ENCODE measurements around the gene PDK4. TPM values are rescaled to one million over a fixed set of nuclear protein-coding genes. Genes with fewer than 3 reads are reported as not detected.
A peak's percentile ranks its signal among the peaks of the same experiment; 100 is the strongest.

PDK4 gene
- total RNA-seq, 4 donors from 2014 or later = 134 to 510 (median 273) TPM

GRCh38 chr7:95631527-95631926 is 35.2 kb upstream of the PDK4 start:
- H3K4me1 ChIP-seq = peaks cover 0 to 31% (median 13%) of the 10 kb centered on the region in 4 donors
- H3K4me3 ChIP-seq = no peak overlapping the region
- peak overlapping the region; percentile 60 to 74 (median 68) for H3K27ac ChIP-seq
- 83 to 98% methylated on average over 6 to 7 of the region's 7 CpGs for WGBS, 2 donors (ENCODE audit: low coverage in 1 of 2)
- intact Hi-C loops (cut with DNase I; ENCODE audit: low total_unique reads) (no loop called here), in situ Hi-C loops (cut with MboI; ENCODE audit: low pct_ligation_motif_present in 1 of 4, low pct_unique_long_range_greater_than_20kb in 1 of 4, low sequenced_read_pairs in 3 of 4) (loop anchor here in 1 of 4 donors (5.0 kb wide), 1 partner anchor 51 kb away; no protein-coding TSS in a partner anchor)
- no peak for DNase-seq
- no peak for TF ChIP-seq EP300 (IDR thresholded peaks at IDR 0.05; ENCODE audit: low read depth)
- no peak for TF ChIP-seq POLR2AphosphoS5 (IDR thresholded peaks at IDR 0.05)
- TF ChIP-seq CTCF (IDR thresholded peaks at IDR 0.05) = no peak
- no peak for TF ChIP-seq POLR2A (IDR thresholded peaks at IDR 0.05)
- no peaks in the 10 kb centered on the region for H3K36me3 ChIP-seq
- H3K9me3 ChIP-seq = no peaks in the 10 kb centered on the region
- no peaks in the 10 kb centered on the region for H3K27me3 ChIP-seq

GRCh38 chr7:95630702-95631458 is 34.6 kb upstream of the PDK4 start:
- WGBS, 2 donors (ENCODE audit: low coverage in 1 of 2) = 39 to 66% methylated on average over 6 of the region's 6 CpGs
- peak overlapping the region; percentile 60 to 74 (median 68) for H3K27ac ChIP-seq
- intact Hi-C loops (cut with DNase I; ENCODE audit: low total_unique reads) (no loop called here), in situ Hi-C loops (cut with MboI; ENCODE audit: low pct_ligation_motif_present in 1 of 4, low pct_unique_long_range_greater_than_20kb in 1 of 4, low sequenced_read_pairs in 3 of 4) (loop anchor here in 1 of 4 donors (5.0 kb wide), 1 partner anchor 51 kb away; no protein-coding TSS in a partner anchor)
- no peaks in the 10 kb centered on the region for H3K27me3 ChIP-seq
- H3K4me3 ChIP-seq = no peak overlapping the region
- no peaks in the 10 kb centered on the region for H3K9me3 ChIP-seq
- H3K4me1 ChIP-seq = peaks cover 0 to 31% (median 13%) of the 10 kb centered on the region in 4 donors
- TF ChIP-seq EP300 (IDR thresholded peaks at IDR 0.05; ENCODE audit: low read depth) (no peak), POLR2AphosphoS5 (IDR thresholded peaks at IDR 0.05) (no peak), POLR2A (IDR thresholded peaks at IDR 0.05) (no peak), CTCF (IDR thresholded peaks at IDR 0.05) (no peak)
- no peaks in the 10 kb centered on the region for H3K36me3 ChIP-seq
- DNase-seq = no peak

GRCh38 chr7:95628831-95629439 is 32.6 kb upstream of the PDK4 start:
- no peak for DNase-seq
- in situ Hi-C loops (cut with MboI; ENCODE audit: low pct_ligation_motif_present in 1 of 4, low pct_unique_long_range_greater_than_20kb in 1 of 4, low sequenced_read_pairs in 3 of 4) = no loop called here
- TF ChIP-seq CTCF (IDR thresholded peaks at IDR 0.05) = peak in 3 of 5 experiments; percentile 6 to 29 (median 14)
- peak; percentile 95 for TF ChIP-seq EP300 (IDR thresholded peaks at IDR 0.05; ENCODE audit: low read depth)
- peak; percentile 66 to 84 (median 72) for TF ChIP-seq POLR2AphosphoS5 (IDR thresholded peaks at IDR 0.05)
- no peak for TF ChIP-seq POLR2A (IDR thresholded peaks at IDR 0.05)
- no peaks in the 10 kb centered on the region for H3K9me3 ChIP-seq
- H3K27me3 ChIP-seq = no peaks in the 10 kb centered on the region
- no peaks in the 10 kb centered on the region for H3K36me3 ChIP-seq
- peaks cover 0 to 31% (median 13%) of the 10 kb centered on the region in 4 donors for H3K4me1 ChIP-seq
- intact Hi-C loops (cut with DNase I; ENCODE audit: low total_unique reads) = no loop called here
- H3K4me3 ChIP-seq = no peak overlapping the region
- WGBS, 2 donors (ENCODE audit: low coverage in 1 of 2) = 41 to 46% methylated on average over 5 of the region's 5 CpGs
- peak overlapping the region; percentile 60 to 74 (median 68) for H3K27ac ChIP-seq

DNA sequence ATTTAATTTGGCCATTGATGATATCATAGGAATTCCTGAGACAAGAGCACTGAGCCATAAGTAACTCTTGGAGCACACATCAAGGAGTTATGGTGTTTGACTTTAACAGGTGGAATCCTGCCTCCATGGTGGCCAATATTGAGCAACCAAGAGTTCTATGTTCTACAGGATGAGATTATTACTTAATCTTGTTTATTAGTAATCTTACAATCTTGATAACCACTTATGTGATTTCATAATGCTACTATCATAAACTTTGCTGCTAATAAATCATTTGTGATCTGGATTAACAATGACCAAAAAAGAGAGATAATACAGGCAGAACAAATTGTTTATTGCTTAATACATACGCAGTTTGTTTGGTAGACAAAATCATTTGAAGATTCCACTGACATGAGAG is 27.5 kb upstream of the PDK4 start:
- no peak overlapping the region for H3K27ac ChIP-seq
- H3K4me1 ChIP-seq = peaks cover 0 to 5% (median 4%) of the 10 kb centered on the region in 4 donors
- intact Hi-C loops (cut with DNase I; ENCODE audit: low total_unique reads) (no loop called here), in situ Hi-C loops (cut with MboI; ENCODE audit: low pct_ligation_motif_present in 1 of 4, low pct_unique_long_range_greater_than_20kb in 1 of 4, low sequenced_read_pairs in 3 of 4) (no loop called here)
- no peaks in the 10 kb centered on the region for H3K27me3 ChIP-seq
- H3K36me3 ChIP-seq = no peaks in the 10 kb centered on the region
- TF ChIP-seq POLR2A (IDR thresholded peaks at IDR 0.05) (no peak), CTCF (IDR thresholded peaks at IDR 0.05) (no peak), EP300 (IDR thresholded peaks at IDR 0.05; ENCODE audit: low read depth) (no peak), POLR2AphosphoS5 (IDR thresholded peaks at IDR 0.05) (no peak)
- DNase-seq = no peak
- H3K4me3 ChIP-seq = no peak overlapping the region
- 0 to 72% methylated on average over 1 of the region's 1 CpG for WGBS, 2 donors (ENCODE audit: low coverage in 1 of 2)
- H3K9me3 ChIP-seq = no peaks in the 10 kb centered on the region

All from transverse colon (tissue), 4 donors.